Activated naive CD8-positive, alpha-beta T cell treated with anti-CD3 and anti-CD28 coated beads for 36 hours (primary cell): Measurements from ENCODE around the gene AP1B1. TPM values are rescaled to one million over a fixed set of nuclear protein-coding genes. Genes with fewer than 3 reads are reported as not detected.

Experiments
- DNase-seq: peaks from one replicate; pipeline ENCODE4 v3.0.0; 2021
- H3K27ac Mint-ChIP-seq: one replicate; pipeline ENCODE4 v1.8.0; 2022; ENCODE audit warnings: mild to moderate bottlenecking, moderate library complexity, mixed read lengths
- H3K27me3 Mint-ChIP-seq: one replicate; pipeline ENCODE4 v1.8.0; 2022; ENCODE audit warnings: mild to moderate bottlenecking, mixed read lengths
- H3K36me3 Mint-ChIP-seq: one replicate; pipeline ENCODE4 v1.8.0; 2021; ENCODE audit warnings: mild to moderate bottlenecking, mixed read lengths
- H3K4me1 Mint-ChIP-seq: one replicate; pipeline ENCODE4 v1.8.0; 2021; ENCODE audit warnings: mixed read lengths
- H3K4me3 Mint-ChIP-seq: one replicate; pipeline ENCODE4 v1.8.0; 2022; ENCODE audit warnings: mild to moderate bottlenecking, moderate library complexity, mixed read lengths
- H3K9me3 Mint-ChIP-seq: one replicate; pipeline ENCODE4 v1.8.0; 2022; ENCODE audit warnings: mixed read lengths
- total RNA-seq, 2 experiments: library from RNA; stranded (reverse); gene quantifications; one replicate each; pipeline ENCODE4 v1.2.3, GENCODE V29; 2021

Gene AP1B1
- total RNA-seq, 2 experiments from 2014 or later: 66.5 to 72.0 TPM

GRCh38 chr22:29335656-29336055 is 52.7 kb downstream of the AP1B1 start:
- H3K27ac Mint-ChIP-seq: no peak overlapping the region
- no peaks in the 10 kb centered on the region for H3K9me3 Mint-ChIP-seq
- no peaks in the 10 kb centered on the region for H3K27me3 Mint-ChIP-seq
- H3K36me3 Mint-ChIP-seq: peaks cover 1% of the 10 kb centered on the region
- no peak overlapping the region for H3K4me3 Mint-ChIP-seq
- no peak for DNase-seq
- H3K4me1 Mint-ChIP-seq: no peaks in the 10 kb centered on the region

GRCh38 chr22:29334696-29335344 is 53.5 kb downstream of the AP1B1 start:
- Mint-ChIP-seq H3K27ac (no peak overlapping the region), H3K4me3 (no peak overlapping the region), H3K9me3 (no peaks in the 10 kb centered on the region), H3K27me3 (no peaks in the 10 kb centered on the region), H3K4me1 (no peaks in the 10 kb centered on the region), H3K36me3 (peaks cover 1% of the 10 kb centered on the region)
- no peak for DNase-seq

GRCh38 chr22:29334148-29334547 is 54.2 kb downstream of the AP1B1 start:
- no peaks in the 10 kb centered on the region for H3K4me1 Mint-ChIP-seq

GRCh38 chr22:29332886-29333496 is 55.4 kb downstream of the AP1B1 start:
- Mint-ChIP-seq H3K36me3 (peaks cover 3% of the 10 kb centered on the region), H3K27me3 (no peaks in the 10 kb centered on the region), H3K9me3 (no peaks in the 10 kb centered on the region), H3K4me1 (no peaks in the 10 kb centered on the region), H3K27ac (no peak overlapping the region), H3K4me3 (no peak overlapping the region)
- DNase-seq: no peak

More at GRCh38 chr22:29334148-29334547, 54.2 kb downstream of the AP1B1 start:
- peaks cover 3% of the 10 kb centered on the region for H3K36me3 Mint-ChIP-seq
- no peaks in the 10 kb centered on the region for H3K9me3 Mint-ChIP-seq
- H3K27ac Mint-ChIP-seq: no peak overlapping the region
- no peak for DNase-seq
- no peak overlapping the region for H3K4me3 Mint-ChIP-seq
- H3K27me3 Mint-ChIP-seq: no peaks in the 10 kb centered on the region

GRCh38 chr22:29331658-29332300 is 56.6 kb downstream of the AP1B1 start:
- H3K36me3 Mint-ChIP-seq: peaks cover 3% of the 10 kb centered on the region
- no peak overlapping the region for H3K27ac Mint-ChIP-seq
- H3K27me3 Mint-ChIP-seq: no peaks in the 10 kb centered on the region
- no peak overlapping the region for H3K4me3 Mint-ChIP-seq
- no peak for DNase-seq
- no peaks in the 10 kb centered on the region for H3K9me3 Mint-ChIP-seq
- no peaks in the 10 kb centered on the region for H3K4me1 Mint-ChIP-seq

GRCh38 chr22:29331213-29331612 is 57.2 kb downstream of the AP1B1 start:
- Mint-ChIP-seq H3K4me3 (no peak overlapping the region), H3K4me1 (no peaks in the 10 kb centered on the region), H3K9me3 (no peaks in the 10 kb centered on the region), H3K27me3 (no peaks in the 10 kb centered on the region), H3K36me3 (peaks cover 3% of the 10 kb centered on the region), H3K27ac (no peak overlapping the region)
- DNase-seq: no peak

- Mint-ChIP-seq H3K27ac (no peak overlapping the region), H3K4me1 (no peaks in the 10 kb centered on the region), H3K27me3 (no peaks in the 10 kb centered on the region), H3K9me3 (no peaks in the 10 kb centered on the region), H3K4me3 (no peak overlapping the region), H3K36me3 (peaks cover 3% of the 10 kb centered on the region)
- DNase-seq: no peak
These were observed 57.6 kb downstream of the AP1B1 start for GRCh38 chr22:29330753-29331152.

GRCh38 chr22:29330291-29330690 is 58.1 kb downstream of the AP1B1 start:
- no peak for DNase-seq
- no peaks in the 10 kb centered on the region for H3K27me3 Mint-ChIP-seq
- H3K9me3 Mint-ChIP-seq: no peaks in the 10 kb centered on the region
- H3K36me3 Mint-ChIP-seq: peaks cover 2% of the 10 kb centered on the region
- H3K27ac Mint-ChIP-seq: no peak overlapping the region
- no peaks in the 10 kb centered on the region for H3K4me1 Mint-ChIP-seq
- H3K4me3 Mint-ChIP-seq: no peak overlapping the region

- Mint-ChIP-seq H3K9me3 (no peaks in the 10 kb centered on the region), H3K4me3 (no peak overlapping the region), H3K4me1 (no peaks in the 10 kb centered on the region), H3K27ac (no peak overlapping the region), H3K36me3 (peaks cover 2% of the 10 kb centered on the region), H3K27me3 (no peaks in the 10 kb centered on the region)
- DNase-seq: no peak
These were observed 58.8 kb downstream of the AP1B1 start for GRCh38 chr22:29329581-29329980.

GRCh38 chr22:29328566-29329500 is 59.5 kb downstream of the AP1B1 start:
- Mint-ChIP-seq H3K27ac (no peak overlapping the region), H3K36me3 (peaks cover 2% of the 10 kb centered on the region), H3K4me3 (no peak overlapping the region), H3K9me3 (no peaks in the 10 kb centered on the region), H3K27me3 (no peaks in the 10 kb centered on the region), H3K4me1 (no peaks in the 10 kb centered on the region)
- DNase-seq: no peak

- Mint-ChIP-seq H3K36me3 (peaks cover 2% of the 10 kb centered on the region), H3K4me1 (no peaks in the 10 kb centered on the region), H3K27ac (no peak overlapping the region), H3K27me3 (no peaks in the 10 kb centered on the region), H3K4me3 (no peak overlapping the region), H3K9me3 (no peaks in the 10 kb centered on the region)
- DNase-seq: no peak
These were observed 60.3 kb downstream of the AP1B1 start for GRCh38 chr22:29328055-29328454.

- Mint-ChIP-seq H3K36me3 (peaks cover 2% of the 10 kb centered on the region), H3K9me3 (no peaks in the 10 kb centered on the region), H3K4me1 (no peaks in the 10 kb centered on the region), H3K4me3 (no peak overlapping the region), H3K27me3 (no peaks in the 10 kb centered on the region), H3K27ac (no peak overlapping the region)
- DNase-seq: no peak
These were observed 61.1 kb downstream of the AP1B1 start for GRCh38 chr22:29327089-29327764.

GRCh38 chr22:29326481-29326880 is 61.9 kb downstream of the AP1B1 start:
- no peaks in the 10 kb centered on the region for H3K27me3 Mint-ChIP-seq
- H3K27ac Mint-ChIP-seq: peak overlapping the region; percentile 3
- DNase-seq: no peak
- H3K9me3 Mint-ChIP-seq: no peaks in the 10 kb centered on the region
- H3K4me1 Mint-ChIP-seq: no peaks in the 10 kb centered on the region
- H3K36me3 Mint-ChIP-seq: peaks cover 2% of the 10 kb centered on the region
- H3K4me3 Mint-ChIP-seq: no peak overlapping the region

- Mint-ChIP-seq H3K4me1 (no peaks in the 10 kb centered on the region), H3K4me3 (no peak overlapping the region), H3K9me3 (no peaks in the 10 kb centered on the region), H3K27ac (no peak overlapping the region), H3K27me3 (no peaks in the 10 kb centered on the region), H3K36me3 (peaks cover 2% of the 10 kb centered on the region)
- no peak for DNase-seq
These were observed 62.5 kb downstream of the AP1B1 start for GRCh38 chr22:29325785-29326315.
